ENCODE results near the gene MARCHF2.
A peak's percentile ranks its signal among the peaks of the same experiment; 100 is the strongest.
"Not testable (repeated sequence)": the region's sequence is repeated elsewhere in the genome, so short reads cannot be mapped to it uniquely, and the experiment has no call there.

Gene MARCHF2, protein sequence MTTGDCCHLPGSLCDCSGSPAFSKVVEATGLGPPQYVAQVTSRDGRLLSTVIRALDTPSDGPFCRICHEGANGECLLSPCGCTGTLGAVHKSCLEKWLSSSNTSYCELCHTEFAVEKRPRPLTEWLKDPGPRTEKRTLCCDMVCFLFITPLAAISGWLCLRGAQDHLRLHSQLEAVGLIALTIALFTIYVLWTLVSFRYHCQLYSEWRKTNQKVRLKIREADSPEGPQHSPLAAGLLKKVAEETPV

DNA sequence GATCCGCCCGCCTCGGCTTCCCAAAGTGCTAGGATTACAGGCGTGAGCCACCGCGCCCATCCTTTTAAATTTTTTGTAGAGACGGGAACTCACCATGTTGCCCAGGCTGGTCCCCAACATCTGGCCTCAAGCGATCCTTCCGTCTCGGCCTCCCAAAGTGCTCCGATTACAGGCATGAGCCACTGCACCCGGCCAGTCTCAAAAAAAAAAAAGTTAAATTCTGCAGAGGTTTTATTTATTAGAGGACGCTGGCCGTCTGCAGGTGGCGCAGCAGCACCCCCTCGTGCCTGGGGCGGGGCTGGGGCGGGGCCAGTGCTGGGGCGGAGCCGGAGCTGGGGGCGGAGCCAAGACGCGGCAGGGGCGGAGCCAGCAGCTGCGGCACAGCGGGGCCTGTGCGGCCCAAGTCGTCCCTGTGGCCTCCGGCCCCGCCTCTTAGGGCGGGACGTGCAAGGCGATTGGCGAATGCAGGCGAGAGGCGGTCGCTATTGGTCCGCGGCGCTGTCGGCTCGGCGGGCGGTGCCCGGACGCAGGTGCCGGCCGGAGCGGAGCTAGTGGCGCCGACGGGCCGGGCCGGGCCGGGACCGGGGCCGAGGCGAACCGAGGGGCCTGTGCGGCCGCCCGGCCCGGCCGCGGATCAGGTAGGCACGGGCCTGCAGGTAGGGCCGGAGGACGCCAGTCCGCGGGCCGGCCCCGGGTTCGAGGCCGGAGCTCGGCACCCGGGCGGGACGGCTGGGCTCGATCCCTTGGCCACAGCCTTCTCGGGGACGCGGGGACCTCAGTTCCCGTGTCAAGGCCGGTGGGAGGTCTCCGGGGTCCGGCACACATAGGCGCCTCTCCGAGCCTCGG is at the start of gene MARCHF2:
MARCHF2 (plus strand) TSS at position 523 of the 846 bp plus-strand sequence. CDS start 8,536 bp downstream, outside the sequence.
- H3K36me3 ChIP-seq (ENCODE audit: insufficient read depth, low read depth, low read length), result no peaks in the 10 kb centered on the region
- H3K4me3 ChIP-seq (ENCODE audit: low read length), result peak within 1 kb of the TSS; percentile 81
- peaks cover 4% of the 10 kb centered on the region; the same call in 1 of the 2 replicates for H3K4me1 ChIP-seq (ENCODE audit: insufficient read depth, low read length)
- H3K27ac ChIP-seq (ENCODE audit: low read length), result no peak within 1 kb of the TSS
- peak within 1 kb of the TSS; percentile 69; the same call in 1 of the 2 replicates for H3K9ac ChIP-seq (ENCODE audit: low read depth, low read length)
- H3K27me3 ChIP-seq (ENCODE audit: insufficient read depth, low read length), result peaks cover 6% of the 10 kb centered on the region; the same call in 1 of the 2 replicates
- H3K9me3 ChIP-seq (ENCODE audit: insufficient read depth, low read depth, low read length), result no peaks in the 10 kb centered on the region

DNA sequence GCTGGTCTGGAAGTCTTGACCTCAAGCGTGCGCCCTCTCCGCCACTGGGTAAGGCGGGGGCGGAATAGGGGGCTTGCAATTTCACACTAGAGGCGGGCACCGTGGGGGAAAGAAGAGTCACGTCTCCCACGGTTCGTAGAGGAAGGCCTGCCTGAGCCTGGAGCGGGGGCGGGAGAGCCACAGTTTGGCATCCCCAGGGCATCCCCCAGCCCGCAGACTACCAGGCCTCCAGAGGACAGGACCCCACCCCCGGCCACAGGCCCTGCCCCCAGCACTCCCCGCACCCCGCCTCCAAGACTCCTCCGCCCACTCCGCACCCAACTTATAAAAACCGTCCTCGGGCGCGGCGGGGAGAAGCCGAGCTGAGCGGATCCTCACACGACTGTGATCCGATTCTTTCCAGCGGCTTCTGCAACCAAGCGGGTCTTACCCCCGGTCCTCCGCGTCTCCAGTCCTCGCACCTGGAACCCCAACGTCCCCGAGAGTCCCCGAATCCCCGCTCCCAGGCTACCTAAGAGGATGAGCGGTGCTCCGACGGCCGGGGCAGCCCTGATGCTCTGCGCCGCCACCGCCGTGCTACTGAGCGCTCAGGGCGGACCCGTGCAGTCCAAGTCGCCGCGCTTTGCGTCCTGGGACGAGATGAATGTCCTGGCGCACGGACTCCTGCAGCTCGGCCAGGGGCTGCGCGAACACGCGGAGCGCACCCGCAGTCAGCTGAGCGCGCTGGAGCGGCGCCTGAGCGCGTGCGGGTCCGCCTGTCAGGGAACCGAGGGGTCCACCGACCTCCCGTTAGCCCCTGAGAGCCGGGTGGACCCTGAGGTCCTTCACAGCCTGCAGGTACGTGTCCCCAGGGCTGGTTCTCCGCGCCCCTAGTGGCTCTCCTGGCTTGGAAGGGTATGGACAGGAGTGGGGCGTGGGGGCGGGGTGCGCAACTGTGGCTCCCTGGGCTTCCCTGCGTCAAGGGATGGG is 49.0 kb upstream of the MARCHF2 start, which contains the start of gene ANGPTL4:
ANGPTL4 (plus strand) TSS at position 353 of the 969 bp plus-strand sequence; CDS start at position 520, 167 bp downstream.
- peak within 1 kb of the TSS; percentile 73 for H3K4me3 ChIP-seq (ENCODE audit: low read length)
- peaks cover 54% of the 10 kb centered on the region for H3K27me3 ChIP-seq (ENCODE audit: insufficient read depth, low read length)
- H3K9ac ChIP-seq (ENCODE audit: low read depth, low read length), result peak within 1 kb of the TSS; percentile 48; the same call in 1 of the 2 replicates
- H3K9me3 ChIP-seq (ENCODE audit: insufficient read depth, low read depth, low read length), result no peaks in the 10 kb centered on the region
- H3K36me3 ChIP-seq (ENCODE audit: insufficient read depth, low read depth, low read length), result no peaks in the 10 kb centered on the region
- no peak within 1 kb of the TSS for H3K27ac ChIP-seq (ENCODE audit: low read length)
- peaks cover 6% of the 10 kb centered on the region; the same call in 1 of the 2 replicates for H3K4me1 ChIP-seq (ENCODE audit: insufficient read depth, low read length)

DNA sequence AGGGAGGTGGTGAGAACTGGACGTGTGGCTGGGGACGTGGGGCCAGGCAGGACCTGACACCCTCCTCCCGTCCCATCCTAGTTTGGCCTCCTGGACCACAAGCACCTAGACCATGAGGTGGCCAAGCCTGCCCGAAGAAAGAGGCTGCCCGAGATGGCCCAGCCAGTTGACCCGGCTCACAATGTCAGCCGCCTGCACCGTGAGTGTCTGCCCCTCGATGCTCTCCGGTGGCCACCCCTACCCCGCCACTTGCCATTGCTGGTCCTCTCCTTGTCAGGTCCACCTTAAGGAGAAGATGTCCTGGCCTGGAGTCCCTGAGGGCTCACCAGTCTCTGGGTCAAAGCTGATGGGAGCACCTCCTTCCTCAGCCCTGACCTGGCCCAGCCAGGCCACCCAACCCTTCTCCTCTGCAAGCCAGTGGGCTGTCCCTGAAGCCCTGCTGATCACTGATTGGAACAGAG is 47.0 kb upstream of the MARCHF2 start:
- H3K9ac ChIP-seq (ENCODE audit: low read depth, low read length), result no peak overlapping the region
- peaks cover 54% of the 10 kb centered on the region for H3K27me3 ChIP-seq (ENCODE audit: insufficient read depth, low read length)
- peaks cover 6% of the 10 kb centered on the region; the same call in 1 of the 2 replicates for H3K4me1 ChIP-seq (ENCODE audit: insufficient read depth, low read length)
- H3K9me3 ChIP-seq (ENCODE audit: insufficient read depth, low read depth, low read length), result no peaks in the 10 kb centered on the region
- no peak overlapping the region for H3K27ac ChIP-seq (ENCODE audit: low read length)
- no peaks in the 10 kb centered on the region for H3K36me3 ChIP-seq (ENCODE audit: insufficient read depth, low read depth, low read length)
- no peak overlapping the region for H3K4me3 ChIP-seq (ENCODE audit: low read length)

DNA sequence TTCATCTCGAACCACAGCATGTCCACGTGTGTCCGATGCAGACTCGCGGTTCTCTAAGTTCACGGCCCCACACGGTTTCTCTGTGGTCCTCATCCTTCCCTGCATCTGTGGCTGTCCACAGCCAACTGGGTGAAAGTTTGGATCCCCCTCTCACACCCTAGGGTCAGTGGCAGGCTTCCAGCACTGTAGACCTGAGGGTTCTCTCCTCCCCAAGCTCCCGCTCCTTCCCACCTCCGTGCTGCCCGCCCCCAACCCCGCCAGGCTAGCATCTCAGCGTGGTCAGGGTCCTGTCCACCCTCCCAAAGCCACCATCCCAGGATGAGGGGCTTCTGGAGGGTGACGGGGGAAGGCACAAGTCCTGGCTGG is 46.2 kb upstream of the MARCHF2 start:
- peaks cover 6% of the 10 kb centered on the region; the same call in 1 of the 2 replicates for H3K4me1 ChIP-seq (ENCODE audit: insufficient read depth, low read length)
- no peaks in the 10 kb centered on the region for H3K36me3 ChIP-seq (ENCODE audit: insufficient read depth, low read depth, low read length)
- no peaks in the 10 kb centered on the region for H3K9me3 ChIP-seq (ENCODE audit: insufficient read depth, low read depth, low read length)
- H3K27me3 ChIP-seq (ENCODE audit: insufficient read depth, low read length), result peaks cover 51% of the 10 kb centered on the region
- H3K9ac ChIP-seq (ENCODE audit: low read depth, low read length), result no peak overlapping the region
- peak overlapping the region; percentile 54 for H3K27ac ChIP-seq (ENCODE audit: low read length)
- H3K4me3 ChIP-seq (ENCODE audit: low read length), result peak overlapping the region; percentile 56

DNA sequence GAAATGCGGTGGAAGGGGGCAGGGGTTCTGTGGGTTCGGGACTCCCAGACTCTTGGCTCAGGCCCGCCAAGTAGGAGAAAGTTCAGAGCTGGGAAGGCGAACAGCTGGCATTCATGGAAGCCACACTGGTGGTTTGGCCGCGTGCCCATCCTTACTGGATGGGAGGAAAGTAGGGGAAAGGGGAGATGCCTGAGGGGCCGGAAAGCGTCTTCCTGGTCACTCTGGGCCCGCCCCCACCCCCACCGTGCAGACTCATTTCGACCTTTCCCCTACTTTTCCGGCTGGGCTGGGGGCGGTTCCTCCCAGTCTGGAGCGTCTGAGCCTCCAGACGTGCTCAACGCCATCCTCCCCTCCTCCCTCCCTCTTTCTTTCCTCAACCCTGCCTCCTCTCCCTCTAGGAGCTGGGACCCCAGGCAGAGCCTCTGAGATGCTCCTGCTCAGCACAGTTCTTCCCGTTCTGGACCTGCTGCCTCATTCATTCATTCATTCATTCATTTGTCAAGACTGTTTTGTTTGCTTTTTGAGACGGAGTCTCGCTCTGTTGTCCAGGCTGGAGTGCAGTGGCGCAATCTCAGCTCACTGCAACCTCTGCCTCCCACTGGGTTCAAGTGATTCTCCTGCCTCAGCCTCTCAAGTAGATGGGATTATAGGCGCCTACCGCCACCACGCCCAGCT is 45.6 kb upstream of the MARCHF2 start:
- Histone ChIP-seq H3K27ac (ENCODE audit: low read length) (peak overlapping the region; percentile 54), H3K4me3 (ENCODE audit: low read length) (peak overlapping the region; percentile 56), H3K4me1 (ENCODE audit: insufficient read depth, low read length) (peaks cover 6% of the 10 kb centered on the region; the same call in 1 of the 2 replicates)

DNA sequence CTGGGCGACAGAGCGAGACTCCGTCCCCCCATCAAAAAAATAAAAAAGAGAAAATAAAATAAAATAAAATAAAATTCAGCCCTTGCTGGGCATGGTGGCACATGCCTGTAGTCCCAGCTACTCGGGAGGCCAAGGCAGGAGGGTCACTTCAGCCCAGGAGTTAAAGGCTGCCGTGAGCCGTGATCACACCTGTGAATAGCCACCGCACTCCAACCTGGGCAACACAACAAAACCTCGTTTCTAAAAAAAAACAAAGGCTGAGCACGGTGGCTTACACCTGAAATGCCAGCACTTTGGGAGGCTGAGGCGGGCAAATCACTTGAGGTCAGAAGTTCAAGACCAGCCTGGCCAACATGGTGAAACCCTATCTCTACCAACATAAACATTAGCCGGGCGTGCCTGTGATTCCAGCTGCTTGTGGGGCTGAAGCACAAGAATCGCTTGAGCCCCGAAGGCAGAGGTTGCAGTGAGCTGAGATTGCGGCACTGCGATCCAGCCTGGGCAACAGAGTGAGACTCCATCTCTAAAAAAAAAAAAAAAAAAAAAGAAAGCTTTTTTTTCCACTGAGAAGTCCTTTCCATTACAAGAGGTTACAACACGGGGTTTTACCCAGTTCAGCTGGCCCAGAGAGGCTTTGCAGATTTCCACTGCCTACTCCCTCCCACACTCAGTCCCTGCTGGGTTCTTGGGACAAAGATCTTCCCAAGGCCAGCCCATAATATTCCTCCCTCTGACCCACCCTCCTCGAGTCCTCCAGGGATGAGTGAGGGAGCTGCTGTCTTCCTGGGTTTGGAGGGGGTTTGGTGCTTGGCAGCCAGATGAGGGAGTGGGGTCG is 42.7 kb upstream of the MARCHF2 start:
- Histone ChIP-seq H3K27me3 (ENCODE audit: insufficient read depth, low read length) (peaks cover 18% of the 10 kb centered on the region; the same call in 1 of the 2 replicates), H3K36me3 (ENCODE audit: insufficient read depth, low read depth, low read length) (no peaks in the 10 kb centered on the region), H3K4me3 (ENCODE audit: low read length) (no peak overlapping the region), H3K27ac (ENCODE audit: low read length) (no peak overlapping the region), H3K4me1 (ENCODE audit: insufficient read depth, low read length) (peaks cover 6% of the 10 kb centered on the region; the same call in 1 of the 2 replicates), H3K9ac (ENCODE audit: low read depth, low read length) (no peak overlapping the region), H3K9me3 (ENCODE audit: insufficient read depth, low read depth, low read length) (no peaks in the 10 kb centered on the region)

More for the DNA sequence above, 45.6 kb upstream of the MARCHF2 start:
- Histone ChIP-seq H3K9ac (ENCODE audit: low read depth, low read length) (no peak overlapping the region), H3K36me3 (ENCODE audit: insufficient read depth, low read depth, low read length) (no peaks in the 10 kb centered on the region), H3K27me3 (ENCODE audit: insufficient read depth, low read length) (peaks cover 46% of the 10 kb centered on the region), H3K9me3 (ENCODE audit: insufficient read depth, low read depth, low read length) (no peaks in the 10 kb centered on the region)

DNA sequence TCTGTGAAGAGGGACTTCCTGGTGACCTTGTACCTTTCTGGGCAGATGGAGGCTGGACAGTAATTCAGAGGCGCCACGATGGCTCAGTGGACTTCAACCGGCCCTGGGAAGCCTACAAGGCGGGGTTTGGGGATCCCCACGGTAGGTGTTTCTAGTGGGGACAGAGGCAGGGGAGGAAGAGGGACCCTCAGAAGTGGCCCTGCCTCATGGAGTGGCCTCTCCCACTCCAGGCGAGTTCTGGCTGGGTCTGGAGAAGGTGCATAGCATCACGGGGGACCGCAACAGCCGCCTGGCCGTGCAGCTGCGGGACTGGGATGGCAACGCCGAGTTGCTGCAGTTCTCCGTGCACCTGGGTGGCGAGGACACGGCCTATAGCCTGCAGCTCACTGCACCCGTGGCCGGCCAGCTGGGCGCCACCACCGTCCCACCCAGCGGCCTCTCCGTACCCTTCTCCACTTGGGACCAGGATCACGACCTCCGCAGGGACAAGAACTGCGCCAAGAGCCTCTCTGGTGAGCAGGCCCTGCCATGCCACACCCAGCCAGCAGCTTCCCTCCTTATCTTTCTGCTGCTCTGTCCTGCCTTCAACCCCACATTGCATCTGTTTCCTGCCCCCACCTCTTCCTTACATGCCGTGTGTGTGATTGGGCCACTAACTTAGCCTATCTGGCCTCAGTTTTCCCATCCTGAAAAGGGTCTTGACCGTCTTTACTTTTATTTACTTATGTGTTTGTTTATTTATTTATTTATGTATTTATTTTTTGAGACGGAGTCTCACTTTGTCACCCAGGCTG is 41.9 kb upstream of the MARCHF2 start:
- no peaks in the 10 kb centered on the region for H3K9me3 ChIP-seq (ENCODE audit: insufficient read depth, low read depth, low read length)
- no peak overlapping the region for H3K9ac ChIP-seq (ENCODE audit: low read depth, low read length)
- H3K27ac ChIP-seq (ENCODE audit: low read length), result no peak overlapping the region
- H3K4me3 ChIP-seq (ENCODE audit: low read length), result no peak overlapping the region
- H3K4me1 ChIP-seq (ENCODE audit: insufficient read depth, low read length), result peaks cover 6% of the 10 kb centered on the region; the same call in 1 of the 2 replicates
- peaks cover 10% of the 10 kb centered on the region; the same call in 1 of the 2 replicates for H3K27me3 ChIP-seq (ENCODE audit: insufficient read depth, low read length)
- H3K36me3 ChIP-seq (ENCODE audit: insufficient read depth, low read depth, low read length), result no peaks in the 10 kb centered on the region

DNA sequence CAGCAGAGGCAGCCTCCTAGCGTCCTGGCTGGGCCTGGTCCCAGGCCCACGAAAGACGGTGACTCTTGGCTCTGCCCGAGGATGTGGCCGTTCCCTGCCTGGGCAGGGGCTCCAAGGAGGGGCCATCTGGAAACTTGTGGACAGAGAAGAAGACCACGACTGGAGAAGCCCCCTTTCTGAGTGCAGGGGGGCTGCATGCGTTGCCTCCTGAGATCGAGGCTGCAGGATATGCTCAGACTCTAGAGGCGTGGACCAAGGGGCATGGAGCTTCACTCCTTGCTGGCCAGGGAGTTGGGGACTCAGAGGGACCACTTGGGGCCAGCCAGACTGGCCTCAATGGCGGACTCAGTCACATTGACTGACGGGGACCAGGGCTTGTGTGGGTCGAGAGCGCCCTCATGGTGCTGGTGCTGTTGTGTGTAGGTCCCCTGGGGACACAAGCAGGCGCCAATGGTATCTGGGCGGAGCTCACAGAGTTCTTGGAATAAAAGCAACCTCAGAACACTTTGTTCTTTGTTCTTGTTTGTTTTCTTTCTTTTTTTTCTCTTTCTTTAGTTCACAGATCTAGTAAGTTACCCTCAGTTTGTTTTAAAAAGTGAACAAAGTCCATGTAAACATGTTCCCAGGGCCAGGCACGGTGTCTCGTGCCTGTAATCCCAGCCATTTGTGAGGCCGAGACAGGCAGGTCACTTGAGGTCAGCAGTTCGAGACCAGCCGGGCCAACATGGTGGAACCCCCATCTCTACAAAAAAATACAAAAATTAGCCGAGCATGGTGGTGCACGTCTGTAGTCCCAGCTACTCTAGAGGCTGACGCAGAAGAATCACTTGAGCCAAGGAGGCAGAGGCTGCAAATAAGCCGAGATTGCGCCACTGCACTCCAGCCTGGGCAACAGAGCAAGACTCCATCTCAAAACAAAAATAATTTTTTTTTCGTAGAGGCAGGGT is 39.0 kb upstream of the MARCHF2 start:
- Histone ChIP-seq H3K27ac (ENCODE audit: low read length) (no peak overlapping the region), H3K4me1 (ENCODE audit: insufficient read depth, low read length) (no peaks in the 10 kb centered on the region), H3K9ac (ENCODE audit: low read depth, low read length) (no peak overlapping the region)

GRCh38 chr19:8375766-8376165 is 37.3 kb upstream of the MARCHF2 start:
- not testable (repeated sequence) for H3K9ac ChIP-seq (ENCODE audit: low read depth, low read length); H3K27me3 ChIP-seq (ENCODE audit: insufficient read depth, low read length); H3K4me1 ChIP-seq (ENCODE audit: insufficient read depth, low read length); H3K36me3 ChIP-seq (ENCODE audit: insufficient read depth, low read depth, low read length); H3K4me3 ChIP-seq (ENCODE audit: low read length); H3K9me3 ChIP-seq (ENCODE audit: insufficient read depth, low read depth, low read length); H3K27ac ChIP-seq (ENCODE audit: low read length)

More for the DNA sequence above, 39.0 kb upstream of the MARCHF2 start:
- no peak overlapping the region for H3K4me3 ChIP-seq (ENCODE audit: low read length)
- H3K27me3 ChIP-seq (ENCODE audit: insufficient read depth, low read length), result no peaks in the 10 kb centered on the region
- no peaks in the 10 kb centered on the region for H3K9me3 ChIP-seq (ENCODE audit: insufficient read depth, low read depth, low read length)
- H3K36me3 ChIP-seq (ENCODE audit: insufficient read depth, low read depth, low read length), result no peaks in the 10 kb centered on the region

All from iPS-20b (cell line).